Activated CD4-positive, alpha-beta memory T cell treated with anti-CD3 and anti-CD28 coated beads, Interleukin-2, amount 10 ng/mL, durations not matched to agents 7 days and 5 days (primary cell): Measurements from ENCODE around the gene MYT1. TPM values are rescaled to one million over a fixed set of nuclear protein-coding genes. Genes with fewer than 3 reads are reported as not detected.
"Not testable (repeated sequence)": the region's sequence is repeated elsewhere in the genome, so short reads cannot be mapped to it uniquely, and the experiment has no call there.

Experiments used
- CTCF ChIA-PET: fragments of 350-600 bp; sonication (Branson Sonifier 250); formaldehyde crosslinking; loops from one replicate; lab custom pipeline; 2021; ENCODE audit warnings: antibody characterized with exemption, inconsistent platforms; lab: Charles Lee
- POLR2A ChIA-PET: fragments of 350-600 bp; sonication (Branson Sonifier 250); formaldehyde crosslinking; loops from one replicate; lab custom pipeline; 2021; ENCODE audit warnings: antibody characterized with exemption; lab: Charles Lee
- DNase-seq: peaks from one replicate; pipeline ENCODE4 v3.0.0-alpha.2; 2020
- H3K27ac Mint-ChIP-seq: one replicate; pipeline ENCODE4 v1.8.0; 2021; ENCODE audit warnings: mild to moderate bottlenecking, mixed read lengths
- H3K27me3 Mint-ChIP-seq: one replicate; pipeline ENCODE4 v1.8.0; 2021; ENCODE audit warnings: mixed read lengths
- H3K36me3 Mint-ChIP-seq: one replicate; pipeline ENCODE4 v1.8.0; 2021; ENCODE audit warnings: low read depth, mixed read lengths
- H3K4me1 Mint-ChIP-seq: one replicate; pipeline ENCODE4 v1.8.0; 2021; ENCODE audit warnings: mixed read lengths
- H3K4me3 Mint-ChIP-seq: one replicate; pipeline ENCODE4 v1.8.0; 2021; ENCODE audit warnings: mild to moderate bottlenecking, mixed read lengths
- H3K9me3 Mint-ChIP-seq: one replicate; pipeline ENCODE4 v1.8.0; 2021; ENCODE audit warnings: mixed read lengths
- total RNA-seq, 2 experiments: library from RNA; stranded (reverse); gene quantifications; one replicate each; pipeline ENCODE4 v1.2.3, GENCODE V29; 2021

The MYT1 gene
- total RNA-seq, 2 experiments from 2014 or later = not detected

- peaks cover 7% of the 10 kb centered on the region for H3K9me3 Mint-ChIP-seq
- no peaks in the 10 kb centered on the region for H3K27me3 Mint-ChIP-seq
- H3K27ac Mint-ChIP-seq = no peak overlapping the region
- ChIA-PET CTCF (no interaction called here), POLR2A (no interaction called here)
- no peaks in the 10 kb centered on the region for H3K36me3 Mint-ChIP-seq
- peaks cover 14% of the 10 kb centered on the region for H3K4me1 Mint-ChIP-seq
- DNase-seq = no peak
- H3K4me3 Mint-ChIP-seq = no peak overlapping the region
Observed at GRCh38 chr20:64176551-64176950, 12.3 kb downstream of the MYT1 start.

DNA sequence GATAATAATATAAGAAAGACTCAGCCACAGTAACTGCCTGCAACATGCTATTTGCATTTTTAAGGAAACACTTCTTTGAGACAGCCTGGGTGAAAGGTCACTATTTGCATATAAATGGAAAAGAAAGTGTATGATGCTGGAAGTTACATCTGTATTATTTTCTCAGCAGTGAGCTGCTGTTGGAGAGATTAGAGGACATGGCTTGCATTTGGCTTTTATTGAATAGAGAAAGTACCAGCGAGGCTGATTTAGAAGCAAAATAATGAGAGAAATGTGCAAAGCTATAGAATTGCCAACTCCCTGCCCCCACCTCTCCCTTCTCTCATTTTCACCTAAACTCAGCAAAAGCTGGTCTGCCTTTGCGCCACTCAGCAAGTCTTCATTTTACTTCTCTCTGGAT is 12.7 kb downstream of the MYT1 start:
- no peak for DNase-seq
- H3K4me3 Mint-ChIP-seq = no peak overlapping the region
- CTCF ChIA-PET = no interaction called here
- H3K4me1 Mint-ChIP-seq = peaks cover 14% of the 10 kb centered on the region
- H3K9me3 Mint-ChIP-seq = peaks cover 7% of the 10 kb centered on the region
- no peak overlapping the region for H3K27ac Mint-ChIP-seq
- H3K27me3 Mint-ChIP-seq = no peaks in the 10 kb centered on the region
- no peaks in the 10 kb centered on the region for H3K36me3 Mint-ChIP-seq
- POLR2A ChIA-PET = no interaction called here

DNA sequence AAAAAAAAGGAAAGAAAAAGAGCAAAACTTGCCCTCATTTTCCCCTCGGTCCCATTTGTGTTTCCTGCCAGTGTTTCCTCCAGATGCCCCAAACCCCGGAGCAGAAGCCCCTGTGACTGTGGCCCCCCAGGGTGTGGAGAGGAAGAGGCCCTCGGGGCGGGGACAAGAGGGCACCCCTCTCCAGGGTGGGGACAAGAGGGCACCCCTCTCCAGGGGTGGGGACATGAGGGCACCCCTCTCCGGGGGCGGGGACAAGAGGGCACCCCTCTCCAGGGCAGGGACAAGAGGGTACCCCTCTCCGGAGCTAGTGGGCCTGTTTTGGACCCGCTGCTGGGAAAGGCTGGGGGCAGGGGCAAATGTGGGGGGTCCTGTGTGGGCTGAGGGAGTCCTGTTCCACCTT is 13.1 kb downstream of the MYT1 start:
- POLR2A ChIA-PET = no interaction called here
- CTCF ChIA-PET = no interaction called here
- H3K27me3 Mint-ChIP-seq = no peaks in the 10 kb centered on the region
- H3K36me3 Mint-ChIP-seq = no peaks in the 10 kb centered on the region
- peaks cover 7% of the 10 kb centered on the region for H3K9me3 Mint-ChIP-seq
- no peak for DNase-seq
- no peak overlapping the region for H3K4me3 Mint-ChIP-seq
- no peak overlapping the region for H3K27ac Mint-ChIP-seq
- H3K4me1 Mint-ChIP-seq = peaks cover 14% of the 10 kb centered on the region

DNA sequence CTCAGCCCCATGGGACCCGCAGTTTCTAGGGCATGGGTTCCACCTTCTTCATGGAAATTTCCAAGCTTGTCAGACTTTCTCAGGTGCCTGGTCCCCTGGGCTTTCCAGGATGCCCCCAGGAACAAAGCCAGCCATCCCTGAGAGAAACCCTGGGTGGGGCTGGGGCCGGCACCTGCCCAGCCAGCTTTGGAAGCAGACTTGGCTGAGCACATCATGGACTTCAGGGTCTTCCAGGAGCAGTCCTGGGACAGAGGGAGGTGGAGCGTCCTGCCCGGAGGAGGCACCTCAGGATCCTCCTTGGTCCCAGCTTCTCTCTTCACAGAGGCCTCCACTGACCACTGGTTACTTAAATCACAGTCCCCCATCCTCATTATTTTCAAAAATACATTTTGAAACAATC is 13.5 kb downstream of the MYT1 start:
- H3K27ac Mint-ChIP-seq = no peak overlapping the region
- no peaks in the 10 kb centered on the region for H3K36me3 Mint-ChIP-seq
- H3K9me3 Mint-ChIP-seq = peaks cover 7% of the 10 kb centered on the region
- CTCF ChIA-PET = no interaction called here
- H3K4me1 Mint-ChIP-seq = peaks cover 14% of the 10 kb centered on the region
- no peak overlapping the region for H3K4me3 Mint-ChIP-seq
- no peak for DNase-seq
- POLR2A ChIA-PET = no interaction called here
- no peaks in the 10 kb centered on the region for H3K27me3 Mint-ChIP-seq

DNA sequence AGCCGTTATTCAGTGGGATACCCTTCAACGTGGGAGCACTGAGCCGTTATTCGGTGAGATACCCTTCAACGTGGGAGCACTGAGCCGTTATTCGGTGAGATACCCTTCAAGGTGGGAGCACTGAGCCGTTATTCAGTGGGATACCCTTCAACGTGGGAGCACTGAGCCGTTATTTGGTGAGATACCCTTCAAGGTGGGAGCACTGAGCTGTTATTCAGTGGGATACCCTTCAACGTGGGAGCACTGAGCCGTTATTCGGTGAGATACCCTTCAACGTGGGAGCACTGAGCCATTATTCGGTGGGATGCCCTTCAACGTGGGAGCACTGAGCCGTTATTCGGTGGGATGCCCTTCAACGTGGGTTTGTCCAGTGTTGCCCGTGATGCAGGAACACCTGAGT is 14.7 kb downstream of the MYT1 start:
- H3K4me3 Mint-ChIP-seq, H3K36me3 Mint-ChIP-seq, H3K9me3 Mint-ChIP-seq, DNase-seq, POLR2A ChIA-PET, CTCF ChIA-PET, H3K27ac Mint-ChIP-seq, H3K27me3 Mint-ChIP-seq: not testable (repeated sequence)
- H3K4me1 Mint-ChIP-seq = peaks cover 14% of the 10 kb centered on the region

DNA sequence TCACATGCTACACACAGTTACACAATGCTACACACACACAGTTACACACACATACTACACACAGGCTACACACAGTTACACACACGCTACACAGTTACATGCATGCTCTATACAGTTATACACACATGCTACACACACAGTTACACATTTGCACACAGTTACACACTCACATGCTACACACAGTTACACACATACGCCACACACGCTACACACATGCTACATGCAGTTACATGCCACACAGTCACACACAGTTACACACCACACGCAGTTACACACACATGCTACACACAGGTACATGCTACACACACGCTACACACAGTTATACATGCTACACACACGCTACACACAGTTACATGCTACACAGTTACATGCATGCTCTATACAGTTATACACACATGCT is 15.6 kb downstream of the MYT1 start:
- peaks cover 7% of the 10 kb centered on the region for H3K9me3 Mint-ChIP-seq
- peaks cover 19% of the 10 kb centered on the region for H3K4me1 Mint-ChIP-seq
- ChIA-PET CTCF (no interaction called here), POLR2A (no interaction called here)
- no peaks in the 10 kb centered on the region for H3K27me3 Mint-ChIP-seq
- no peak overlapping the region for H3K27ac Mint-ChIP-seq
- H3K36me3 Mint-ChIP-seq = no peaks in the 10 kb centered on the region
- no peak for DNase-seq
- no peak overlapping the region for H3K4me3 Mint-ChIP-seq

GRCh38 chr20:64180673-64181072 is 16.4 kb downstream of the MYT1 start:
- CTCF ChIA-PET = no interaction called here
- peak; percentile 22 for DNase-seq
- Mint-ChIP-seq H3K36me3 (peaks cover 3% of the 10 kb centered on the region), H3K27ac (no peak overlapping the region), H3K9me3 (peaks cover 11% of the 10 kb centered on the region), H3K4me1 (peaks cover 25% of the 10 kb centered on the region), H3K4me3 (no peak overlapping the region), H3K27me3 (no peaks in the 10 kb centered on the region)
- POLR2A ChIA-PET = no interaction called here

GRCh38 chr20:64181391-64181790 is 17.1 kb downstream of the MYT1 start:
- no peak for DNase-seq
- CTCF ChIA-PET = no interaction called here
- Mint-ChIP-seq H3K27me3 (no peaks in the 10 kb centered on the region), H3K27ac (no peak overlapping the region), H3K4me1 (peaks cover 25% of the 10 kb centered on the region), H3K4me3 (no peak overlapping the region), H3K36me3 (peaks cover 3% of the 10 kb centered on the region), H3K9me3 (peaks cover 12% of the 10 kb centered on the region)
- POLR2A ChIA-PET = no interaction called here

GRCh38 chr20:64182146-64182865 is 18.1 kb downstream of the MYT1 start:
- CTCF ChIA-PET = no interaction called here
- Mint-ChIP-seq H3K9me3 (peaks cover 13% of the 10 kb centered on the region), H3K27ac (no peak overlapping the region)

DNA sequence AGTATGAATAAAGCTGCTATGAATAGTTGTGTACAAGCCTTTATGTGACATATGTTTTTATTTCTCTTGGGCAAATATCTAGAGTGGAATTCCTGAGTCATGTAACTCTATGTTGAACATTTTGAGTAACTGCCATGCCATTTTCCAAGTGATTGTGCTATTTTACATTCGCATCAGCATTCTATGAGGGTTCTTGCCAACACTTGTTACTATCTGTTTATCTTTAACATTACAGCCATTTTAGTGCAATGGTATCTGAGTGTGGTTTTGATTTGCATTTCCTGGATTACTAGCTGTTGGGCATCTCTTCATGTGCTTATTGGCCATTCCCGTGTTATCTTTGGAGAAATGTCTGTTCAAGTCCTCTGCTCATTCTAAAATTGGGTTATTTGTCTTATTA is 19.1 kb downstream of the MYT1 start:
- Mint-ChIP-seq H3K4me1 (peaks cover 25% of the 10 kb centered on the region), H3K9me3 (peaks cover 13% of the 10 kb centered on the region), H3K4me3 (no peak overlapping the region), H3K36me3 (peaks cover 3% of the 10 kb centered on the region), H3K27ac (no peak overlapping the region), H3K27me3 (no peaks in the 10 kb centered on the region)
- ChIA-PET POLR2A (no interaction called here), CTCF (no interaction called here)
- no peak for DNase-seq

More at GRCh38 chr20:64182146-64182865, 18.1 kb downstream of the MYT1 start:
- DNase-seq = no peak
- H3K36me3 Mint-ChIP-seq = peaks cover 3% of the 10 kb centered on the region
- H3K27me3 Mint-ChIP-seq = no peaks in the 10 kb centered on the region
- POLR2A ChIA-PET = no interaction called here
- H3K4me3 Mint-ChIP-seq = no peak overlapping the region
- H3K4me1 Mint-ChIP-seq = peaks cover 25% of the 10 kb centered on the region

GRCh38 chr20:64184795-64185194 is 20.5 kb downstream of the MYT1 start:
- POLR2A ChIA-PET = interaction anchor here (1.2 kb wide), 1 partner anchor 9 kb away, joined by 3 read pairs; no protein-coding TSS in a partner anchor
- no peak for DNase-seq
- peaks cover 25% of the 10 kb centered on the region for H3K4me1 Mint-ChIP-seq
- peaks cover 11% of the 10 kb centered on the region for H3K9me3 Mint-ChIP-seq
- H3K27me3 Mint-ChIP-seq = no peaks in the 10 kb centered on the region
- CTCF ChIA-PET = no interaction called here
- peak overlapping the region; percentile 38 for H3K27ac Mint-ChIP-seq
- no peak overlapping the region for H3K4me3 Mint-ChIP-seq
- peaks cover 3% of the 10 kb centered on the region for H3K36me3 Mint-ChIP-seq

- Mint-ChIP-seq H3K27ac (peak overlapping the region; percentile 38), H3K4me3 (no peak overlapping the region), H3K4me1 (peaks cover 19% of the 10 kb centered on the region), H3K27me3 (no peaks in the 10 kb centered on the region), H3K36me3 (peaks cover 3% of the 10 kb centered on the region), H3K9me3 (peaks cover 7% of the 10 kb centered on the region)
- ChIA-PET CTCF (no interaction called here), POLR2A (interaction anchor here (1.2 kb wide), 1 partner anchor 9 kb away, joined by 3 read pairs; no protein-coding TSS in a partner anchor)
- DNase-seq = no peak
Observed at GRCh38 chr20:64185276-64185900, 21.1 kb downstream of the MYT1 start.

GRCh38 chr20:64186071-64186598 is 21.9 kb downstream of the MYT1 start:
- Mint-ChIP-seq H3K27me3 (no peaks in the 10 kb centered on the region), H3K9me3 (peaks cover 7% of the 10 kb centered on the region), H3K4me3 (no peak overlapping the region), H3K36me3 (peaks cover 3% of the 10 kb centered on the region), H3K27ac (no peak overlapping the region), H3K4me1 (peaks cover 14% of the 10 kb centered on the region)
- ChIA-PET CTCF (no interaction called here), POLR2A (interaction anchor here (1.2 kb wide), 1 partner anchor 8 kb away, joined by 3 read pairs; no protein-coding TSS in a partner anchor)
- DNase-seq = no peak
